Limb (tissue), 2 donors: ENCODE results near the gene KYNU.

Experiments
- DNase-seq, 2 donors: peaks; one replicate each; pipeline ENCODE4 v3.0.0-alpha.2; 2016; ENCODE audit errors: extremely low spot score in 2 of 2

The KYNU gene

GRCh38 chr2:142961202-142961601 lies 83.7 kb downstream of the KYNU start:
- DNase-seq = no peak

- DNase-seq = no peak
Measured at GRCh38 chr2:142965443-142965842, 88.0 kb downstream of the KYNU start.

GRCh38 chr2:142966284-142966683 lies 88.8 kb downstream of the KYNU start:
- DNase-seq = no peak

GRCh38 chr2:142967060-142967459 lies 89.6 kb downstream of the KYNU start:
- DNase-seq = no peak

GRCh38 chr2:142973160-142973821 lies 95.8 kb downstream of the KYNU start:
- no peak for DNase-seq

GRCh38 chr2:142973822-142974207 lies 96.4 kb downstream of the KYNU start:
- DNase-seq = no peak

- DNase-seq = no peak
Measured at GRCh38 chr2:142974288-142975024, 97.0 kb downstream of the KYNU start.

GRCh38 chr2:142975239-142975638 lies 97.8 kb downstream of the KYNU start:
- no peak for DNase-seq

GRCh38 chr2:142980246-142981068 lies 103.0 kb downstream of the KYNU start:
- peak in 1 of 2 donors; percentile 70 for DNase-seq

GRCh38 chr2:142981069-142981378 lies 103.6 kb downstream of the KYNU start:
- DNase-seq = no peak

GRCh38 chr2:142981756-142982155 lies 104.3 kb downstream of the KYNU start:
- DNase-seq = no peak

GRCh38 chr2:142983174-142983573 lies 105.7 kb downstream of the KYNU start:
- DNase-seq = no peak

- DNase-seq = no peak
Measured at GRCh38 chr2:142984657-142985056, 107.2 kb downstream of the KYNU start.

GRCh38 chr2:142987044-142987443 lies 109.6 kb downstream of the KYNU start:
- DNase-seq = no peak

GRCh38 chr2:142989273-142990204 lies 112.1 kb downstream of the KYNU start:
- DNase-seq = peak in 1 of 2 donors; percentile 85

- DNase-seq = no peak
Measured at GRCh38 chr2:142991295-142991694, 113.8 kb downstream of the KYNU start.

GRCh38 chr2:142992840-142993239 lies 115.4 kb downstream of the KYNU start:
- DNase-seq = no peak

- no peak for DNase-seq
Measured at GRCh38 chr2:142993771-142994170, 116.3 kb downstream of the KYNU start.

GRCh38 chr2:142994665-142995064 lies 117.2 kb downstream of the KYNU start:
- no peak for DNase-seq

GRCh38 chr2:142997231-142997630 lies 119.8 kb downstream of the KYNU start:
- no peak for DNase-seq

- no peak for DNase-seq
Measured at GRCh38 chr2:143000599-143000998, 123.1 kb downstream of the KYNU start.
